NCI-H1436 treated with DMSO at 0.1 percent for 48 hours (cell line): Measurements from ENCODE around the gene ZBP1.

Source experiments
- DNase-seq: peaks from one replicate; lab custom pipeline; 2025; lab: John Stamatoyannopoulos, UW

Gene ZBP1

DNA sequence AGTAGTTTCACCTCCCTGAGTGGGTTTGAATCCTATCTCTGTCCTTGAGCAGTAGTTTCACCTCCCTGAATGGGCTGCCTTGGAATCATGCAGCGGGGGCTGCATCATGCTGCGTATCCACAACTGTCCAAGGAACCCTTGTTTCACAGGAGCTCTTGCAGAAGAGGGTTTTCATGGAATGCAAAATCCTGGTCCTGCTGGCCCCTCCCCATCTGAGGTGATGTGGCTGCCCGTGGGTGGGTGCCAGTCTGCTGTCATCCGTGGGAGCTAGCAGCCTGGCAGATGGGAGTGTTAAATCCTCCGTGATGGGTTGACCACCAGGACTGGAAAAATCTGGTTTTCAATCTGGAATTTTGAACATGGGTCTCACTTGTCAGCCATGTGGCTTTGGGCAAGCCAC is 21.7 kb downstream of the ZBP1 start:
- DNase-seq = no peak

DNA sequence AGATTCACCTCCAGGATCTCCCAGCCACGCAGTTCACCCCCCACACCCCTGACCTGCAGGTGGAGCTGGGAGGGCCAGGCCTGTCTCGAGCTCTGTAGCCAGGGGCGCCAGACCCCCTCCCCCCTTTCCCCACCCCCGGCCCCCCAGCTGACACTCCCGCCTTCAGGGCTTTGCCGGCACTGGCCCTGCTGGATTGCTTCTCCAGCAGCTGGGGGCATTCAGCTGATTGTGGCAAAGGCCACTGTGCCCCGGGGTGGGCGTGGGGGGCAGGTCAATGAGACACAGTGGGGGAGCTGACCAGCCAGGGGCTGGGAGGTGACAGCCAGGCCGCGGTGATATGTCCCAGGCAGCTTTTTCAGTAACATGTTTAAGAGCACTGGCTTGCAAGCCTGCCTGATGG is 22.2 kb downstream of the ZBP1 start:
- no peak for DNase-seq

DNA sequence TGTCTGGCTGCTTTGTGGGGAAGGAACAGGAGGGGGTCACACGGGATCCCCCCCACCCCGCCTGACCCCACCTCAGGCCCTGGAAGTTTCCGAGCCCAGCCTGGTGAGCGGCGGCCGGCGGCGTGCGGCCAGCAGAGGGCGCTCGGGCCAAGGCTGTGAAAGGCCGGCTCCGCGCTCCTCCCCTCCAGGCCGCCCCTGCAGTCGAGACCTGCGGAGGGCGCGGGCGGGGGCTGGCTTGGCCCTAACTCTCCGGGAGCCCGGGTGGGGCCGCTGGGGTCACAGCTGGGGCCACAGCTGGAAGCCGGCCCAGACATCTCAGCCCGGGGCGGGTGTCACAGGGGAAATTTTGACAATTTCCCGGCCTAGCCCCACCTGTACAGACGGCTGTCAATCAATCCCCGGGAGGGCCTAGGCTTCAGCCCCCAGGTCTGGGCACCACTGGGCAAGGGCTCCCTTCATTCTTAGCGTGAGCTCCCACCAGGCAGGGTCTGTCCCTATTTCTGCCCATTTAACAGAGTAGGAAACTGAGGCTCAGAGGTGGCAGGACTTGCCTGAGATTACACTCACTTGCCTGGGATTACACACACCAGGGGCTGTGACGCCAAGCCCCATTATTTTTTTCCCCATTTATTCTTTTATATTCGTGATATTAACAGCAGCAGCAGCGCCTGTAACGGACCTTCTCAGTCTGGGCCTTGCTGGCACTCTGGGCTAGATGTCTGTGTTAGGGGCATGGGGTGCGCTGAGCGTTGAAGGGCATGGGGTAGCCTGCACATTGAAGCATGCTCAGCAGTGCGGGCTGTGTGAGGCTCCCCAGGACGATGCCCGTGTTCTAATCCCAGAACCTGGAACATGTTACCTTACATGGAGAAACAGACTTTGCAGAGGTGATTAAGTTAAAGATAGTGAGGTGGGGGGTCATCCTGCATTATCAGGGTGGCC is 23.0 kb downstream of the ZBP1 start:
- no peak for DNase-seq

GRCh38 chr20:57596358-57596757 is 23.9 kb downstream of the ZBP1 start:
- no peak for DNase-seq

DNA sequence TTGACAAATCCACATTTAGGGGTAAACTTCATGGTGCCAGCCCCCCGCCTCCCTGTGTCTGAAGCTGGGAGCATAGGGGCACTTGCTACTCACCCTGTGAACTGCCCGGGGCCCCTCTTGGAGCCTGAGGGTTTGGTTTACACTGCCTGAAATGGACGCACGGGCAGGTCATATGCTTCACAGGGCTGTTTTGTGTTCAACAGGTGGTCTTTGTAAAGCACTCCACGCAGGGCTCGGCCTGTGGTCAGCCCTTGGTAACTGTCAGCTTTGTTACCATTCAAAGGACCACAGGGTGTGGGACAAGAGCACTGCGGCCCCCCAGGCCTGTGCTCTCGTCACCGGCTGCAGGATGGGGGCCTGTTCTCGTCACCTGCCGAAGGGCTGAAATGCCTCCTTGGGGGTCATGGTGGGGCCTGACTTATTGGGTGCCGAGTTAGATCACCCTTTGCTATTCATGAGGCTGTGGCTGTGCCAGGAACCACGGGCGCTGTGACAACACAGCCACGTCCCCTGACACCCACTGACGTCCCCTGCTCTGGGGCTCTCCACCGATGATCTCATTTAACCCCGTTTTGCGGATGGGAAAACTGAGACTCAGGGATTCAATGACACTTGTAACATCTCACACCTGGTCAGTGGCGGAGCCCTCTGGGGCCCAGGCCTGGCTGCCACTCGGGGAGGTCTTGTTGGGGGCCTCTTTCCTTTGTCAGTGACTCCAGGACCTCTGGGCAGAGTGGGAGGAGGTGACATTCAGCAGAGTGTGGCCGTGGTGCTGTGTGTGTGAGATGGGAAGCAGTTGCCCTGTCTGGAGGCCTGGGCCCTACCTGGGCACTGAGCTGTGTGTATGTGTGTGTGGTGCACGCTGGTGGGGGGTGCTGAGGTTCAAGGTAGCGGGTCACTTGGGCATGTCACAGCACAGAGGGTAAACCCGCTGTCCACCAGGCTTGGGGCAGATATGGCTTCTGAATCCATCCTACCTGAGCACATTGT is 24.9 kb downstream of the ZBP1 start:
- no peak for DNase-seq

- no peak for DNase-seq
These were observed 25.9 kb downstream of the ZBP1 start for GRCh38 chr20:57594092-57594951.

DNA sequence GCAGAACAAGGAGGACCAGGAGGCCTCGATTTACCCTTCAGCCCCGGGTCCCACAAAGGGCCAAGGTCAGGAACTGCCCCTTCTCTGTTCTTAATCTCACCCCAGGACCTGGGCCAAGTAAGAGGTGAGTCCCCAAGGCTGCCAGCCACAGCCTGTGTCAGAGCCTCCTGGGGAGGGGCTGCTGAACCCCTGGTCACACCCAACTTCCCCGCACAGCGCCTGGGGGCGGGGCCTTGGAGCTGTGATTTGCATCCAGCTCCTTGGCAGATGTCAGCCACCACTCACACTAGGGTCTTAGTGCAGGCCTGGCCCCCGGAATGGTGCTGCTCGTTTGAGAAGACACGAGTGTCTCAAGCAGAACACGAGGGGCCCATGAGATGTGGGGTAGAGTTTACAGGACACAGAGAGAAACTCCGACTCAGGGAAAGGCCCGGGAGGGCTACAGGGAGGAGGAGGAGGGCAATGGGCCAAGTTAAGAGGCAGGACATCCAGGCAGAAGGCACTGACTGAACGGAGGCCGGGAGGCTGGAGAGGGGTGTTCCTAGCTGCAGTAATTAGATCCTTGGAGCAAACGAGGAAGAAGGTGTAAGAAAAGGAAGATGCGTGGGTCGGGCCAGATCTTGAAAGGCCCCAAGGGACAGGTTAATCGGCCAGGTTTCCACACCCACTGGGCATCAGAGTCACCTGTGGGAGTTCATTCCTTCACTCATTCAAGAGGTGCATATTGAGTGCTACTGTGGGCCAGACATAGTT is 26.9 kb downstream of the ZBP1 start:
- DNase-seq = no peak

DNA sequence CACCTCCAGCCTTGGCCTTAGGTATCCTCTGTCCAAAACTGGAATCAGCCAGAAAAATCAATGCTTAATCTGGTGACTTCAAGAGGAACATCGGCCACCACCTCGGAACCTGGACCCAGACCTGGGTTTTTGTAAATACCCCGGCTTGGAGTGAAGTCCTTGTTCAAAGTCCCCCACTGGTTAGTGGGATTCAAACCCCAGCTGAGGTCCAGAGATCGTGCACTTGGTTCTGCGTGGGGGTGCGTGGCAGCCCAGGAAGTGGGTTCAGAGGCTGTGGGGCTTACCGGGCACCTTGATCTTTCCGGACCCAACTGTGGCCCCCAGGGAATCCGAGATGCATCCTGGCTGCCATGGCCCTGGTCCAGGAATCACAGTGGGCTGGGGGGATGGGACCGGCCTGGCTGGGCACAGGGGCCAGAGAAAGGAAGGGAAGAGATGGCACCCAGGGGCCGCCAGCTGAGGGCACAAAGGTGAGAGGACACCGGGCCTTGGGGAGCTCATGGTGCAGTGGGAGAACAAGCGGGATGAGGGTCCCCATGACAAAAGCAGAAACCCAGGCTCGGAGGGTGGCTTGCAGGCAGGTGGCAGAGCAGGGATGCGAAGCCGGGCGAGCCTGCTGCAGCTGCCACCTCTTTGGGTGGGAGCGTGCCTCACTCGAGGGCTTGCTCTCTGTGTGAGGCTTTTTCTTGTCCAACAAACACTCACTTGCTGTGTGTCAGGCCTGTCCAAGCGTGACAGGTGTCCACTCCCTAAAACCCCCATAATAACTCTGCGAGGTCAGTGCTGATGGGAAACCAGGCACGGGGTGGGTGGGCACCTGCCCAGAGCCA is 27.7 kb downstream of the ZBP1 start:
- DNase-seq = no peak

DNA sequence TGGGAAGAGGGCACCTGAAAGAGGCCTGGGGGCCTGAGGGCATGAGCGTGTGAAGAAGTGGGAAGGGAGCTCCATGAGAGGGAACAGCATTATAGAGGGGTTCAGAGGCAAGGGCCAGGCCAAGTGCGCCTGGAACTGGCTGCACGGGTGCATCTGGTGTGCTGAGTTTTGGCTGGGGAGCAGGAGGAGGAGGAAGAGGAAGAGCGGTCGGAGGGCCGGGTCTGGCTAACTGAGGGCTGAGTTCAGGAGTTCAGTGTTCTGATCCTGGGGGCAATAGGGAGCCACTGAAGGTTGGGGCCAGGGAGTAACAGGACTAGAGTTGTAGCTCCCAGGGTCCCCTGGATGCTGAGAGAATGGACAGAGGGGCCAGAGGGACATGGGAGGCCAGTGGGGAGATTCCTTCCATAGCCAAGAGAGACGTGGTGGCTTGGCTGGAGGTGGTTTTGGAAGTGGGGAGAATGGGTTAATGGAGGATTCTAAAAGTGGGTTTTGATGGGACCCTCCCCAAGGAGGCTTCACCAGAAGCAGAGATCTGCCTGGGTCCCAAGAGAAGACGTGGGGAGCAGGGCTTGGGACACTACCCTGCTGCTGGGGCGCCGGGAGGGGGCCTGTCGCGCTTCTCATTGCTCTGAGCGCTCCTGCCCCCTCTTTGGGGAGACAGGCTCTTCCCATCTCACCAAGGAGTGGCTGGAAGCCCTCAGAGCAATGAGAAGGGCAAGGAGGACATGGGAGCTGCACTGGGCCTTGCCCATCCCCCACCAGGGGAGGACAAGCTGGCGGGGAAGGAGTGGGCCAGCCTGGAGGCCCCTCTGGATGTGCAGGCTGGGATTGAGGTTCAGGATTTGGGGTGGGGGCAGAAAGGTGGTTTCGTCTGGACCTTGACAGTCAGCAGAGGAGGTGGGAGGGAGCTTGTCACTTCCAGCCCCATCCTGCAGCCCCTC is 28.7 kb downstream of the ZBP1 start:
- no peak for DNase-seq

DNA sequence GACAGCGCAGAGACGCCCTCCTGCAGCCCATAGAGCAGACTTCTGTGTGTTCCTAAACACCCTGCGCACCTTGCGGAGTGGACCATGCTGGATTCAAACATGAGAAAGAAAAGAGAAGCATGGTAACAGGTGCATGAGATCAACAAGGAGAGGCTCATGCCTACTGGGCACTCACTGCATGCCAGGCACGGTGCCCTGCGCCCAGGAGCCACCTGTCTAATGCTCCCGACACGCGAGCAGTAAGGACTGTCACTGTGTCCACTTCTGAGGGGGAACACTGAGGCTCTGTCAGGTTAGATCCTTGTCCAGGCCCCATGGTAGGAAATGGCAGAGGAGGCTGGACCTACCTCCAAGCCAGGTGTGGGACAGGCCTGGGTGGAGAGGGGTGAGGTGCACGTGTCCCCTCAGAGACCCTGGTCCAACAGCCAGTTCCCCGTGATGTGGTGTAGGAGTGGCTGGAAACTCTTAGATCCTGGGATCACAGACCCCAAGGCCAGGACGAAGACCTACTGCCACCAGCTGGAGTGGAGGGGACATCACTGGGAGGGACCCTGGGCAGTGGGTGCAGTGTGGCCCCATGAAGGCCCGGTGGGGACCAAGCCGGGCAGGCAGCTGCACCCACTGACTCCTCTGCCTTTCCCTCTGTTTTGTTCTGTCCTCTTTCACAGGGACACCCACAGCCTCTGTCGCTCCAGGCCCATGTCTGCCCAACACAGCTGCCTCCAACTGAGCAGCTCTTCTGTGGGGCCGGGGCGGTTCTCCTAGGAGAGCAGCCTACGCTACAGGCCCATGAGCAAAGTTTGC is 29.5 kb downstream of the ZBP1 start:
- no peak for DNase-seq

- no peak for DNase-seq
These were observed 30.3 kb downstream of the ZBP1 start for GRCh38 chr20:57589728-57590484.

DNA sequence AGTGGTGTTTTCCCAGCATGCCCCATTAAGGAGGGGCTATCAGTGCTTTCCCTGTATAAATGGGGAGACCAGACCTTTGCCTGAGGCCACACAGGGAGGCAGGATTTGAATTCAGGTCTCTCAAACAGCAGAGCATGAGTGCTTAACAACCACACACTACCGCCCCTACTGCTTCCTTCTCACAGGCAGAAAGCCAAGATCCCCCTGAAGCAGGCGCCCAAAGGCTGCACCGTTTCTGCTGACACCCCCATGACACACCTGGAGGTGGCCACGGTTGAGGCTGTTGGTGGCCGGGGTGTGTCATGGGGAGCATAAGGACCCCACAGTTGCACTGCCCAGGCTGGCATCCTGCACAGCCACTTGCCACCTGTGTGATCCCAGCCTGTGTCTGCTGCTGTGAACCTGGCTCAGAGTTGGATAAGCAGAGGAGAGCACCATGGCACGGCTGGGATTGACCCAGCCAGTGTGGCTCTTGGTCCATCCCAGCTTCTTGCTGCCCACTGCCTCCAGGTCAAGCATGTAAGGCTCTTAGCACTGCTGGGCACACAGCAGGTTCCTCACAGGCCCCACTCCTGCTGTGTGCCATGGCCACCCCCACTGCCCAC is 31.0 kb downstream of the ZBP1 start:
- no peak for DNase-seq

DNA sequence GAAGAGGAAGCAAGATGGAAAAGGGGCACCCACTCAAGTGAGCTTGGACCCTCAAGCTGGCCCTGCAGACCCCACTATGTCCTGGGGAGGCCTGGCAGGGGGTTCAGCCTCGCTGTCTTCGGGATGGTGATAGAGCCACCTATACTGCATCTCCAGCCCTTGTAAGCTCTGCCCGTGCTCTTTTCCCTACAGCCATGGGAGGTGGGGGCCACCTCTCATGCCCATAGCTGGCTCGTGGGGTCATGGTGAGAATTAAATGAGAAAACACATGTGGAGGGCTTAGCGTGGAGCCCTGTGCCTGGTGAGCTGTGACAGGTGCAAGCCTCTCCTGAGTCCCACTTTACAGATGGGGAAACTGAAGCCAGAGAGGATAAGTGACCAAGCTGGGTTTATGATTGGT is 31.6 kb downstream of the ZBP1 start:
- DNase-seq = no peak

GRCh38 chr20:57587989-57588377 is 32.2 kb downstream of the ZBP1 start:
- DNase-seq = no peak

DNA sequence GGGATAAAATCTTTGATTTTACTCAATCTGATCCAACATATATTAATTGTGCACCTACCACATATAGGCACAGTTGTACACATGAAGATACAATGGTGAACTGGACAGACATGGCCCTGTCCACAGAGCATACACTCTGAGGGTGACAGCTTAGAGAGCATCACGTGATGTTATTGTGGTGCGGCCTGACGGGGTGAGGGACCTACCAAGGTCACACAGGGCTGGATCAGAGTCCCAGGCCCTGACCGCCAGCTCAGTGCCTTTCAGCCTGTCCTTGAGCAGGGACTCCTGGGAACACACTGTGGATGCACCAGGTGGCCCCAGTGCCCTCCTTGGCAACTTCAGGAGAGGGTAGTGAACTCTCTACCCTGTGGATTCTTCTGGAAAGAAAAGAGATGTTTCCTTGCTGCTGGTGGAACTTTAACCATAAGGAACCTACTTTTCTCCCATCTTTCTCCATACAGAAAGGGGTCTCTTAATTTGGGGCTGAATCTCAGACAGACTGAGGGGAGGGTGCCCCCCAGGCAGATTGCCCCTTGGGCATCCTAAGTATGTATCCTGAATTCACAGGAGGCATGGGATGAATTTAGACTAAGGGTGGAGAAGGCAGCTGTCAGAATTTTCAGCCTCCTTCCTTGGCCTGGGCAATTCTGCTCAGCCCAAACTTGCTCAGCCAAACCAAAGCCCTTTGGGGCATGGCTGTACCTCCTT is 32.8 kb downstream of the ZBP1 start:
- DNase-seq = no peak

GRCh38 chr20:57586943-57587277 is 33.3 kb downstream of the ZBP1 start:
- DNase-seq = no peak
